ENCODE measurements around the gene RAVER1. TPM values are rescaled to one million over a fixed set of nuclear protein-coding genes. Genes with fewer than 3 reads are reported as not detected.

RAVER1 gene
- total and polyA plus RNA-seq, 4 experiments from 2014 or later, result 6.8 to 56.1 (median 37.2) TPM

GRCh38 chr19:10269333-10270179 is 63.8 kb downstream of the RAVER1 start:
- Histone ChIP-seq H3K4me3 (ENCODE audit: low read length in 2 of 2) (peak overlapping the region; percentile 47 to 82), H3K36me3 (ENCODE audit: insufficient read depth, low read length) (no peaks in the 10 kb centered on the region), H3K4me1 (ENCODE audit: insufficient read depth, low read length) (peaks cover 34% of the 10 kb centered on the region), H3K9me3 (ENCODE audit: control insufficient read depth in 1 of 2, low read length in 2 of 2) (no peaks in the 10 kb centered on the region), H3K27me3 (ENCODE audit: insufficient read depth, low read length) (no peaks in the 10 kb centered on the region), H3K27ac (ENCODE audit: low read depth, low read length) (peak overlapping the region; percentile 88)
- H3K4me3 Mint-ChIP-seq, result peak overlapping the region; percentile 81 to 91 (median 86)
- H3K36me3 Mint-ChIP-seq, result peaks cover 0 to 9% of the 10 kb centered on the region in 2 donors
- ChIA-PET CTCF (ENCODE audit: partially characterized antibody) (interaction anchor here (0.8 to 9.8 kb wide), 25 partner anchors 9 to 167 kb away, joined by 3 to 235 read pairs (median 5); partner anchors contain the start of genes CDC37, ICAM5 and TYK2), POLR2A (ENCODE audit: partially characterized antibody) (interaction anchor here (0.8 to 4.7 kb wide), 17 partner anchors 10 to 163 kb away, joined by 3 to 111 read pairs (median 9); partner anchors contain the start of genes CDC37, DNMT1, ICAM4 and ICAM5)
- no peaks in the 10 kb centered on the region for H3K27me3 Mint-ChIP-seq
- H3K4me1 Mint-ChIP-seq, result peaks cover 9 to 42% (median 24%) of the 10 kb centered on the region in 4 donors
- peak; percentile 81 to 87 (median 85) for DNase-seq
- peak overlapping the region; percentile 91 to 96 (median 95) for H3K27ac Mint-ChIP-seq
- no peaks in the 10 kb centered on the region for H3K9me3 Mint-ChIP-seq
- intact Hi-C loops (cut with micrococcal nuclease), result loop anchor here (1.0 to 2.0 kb wide), 4 partner anchors 19 to 120 kb away; partner anchors contain the start of genes ICAM5 and TYK2

GRCh38 chr19:10268071-10268470 is 65.3 kb downstream of the RAVER1 start:
- no peaks in the 10 kb centered on the region for H3K27me3 Mint-ChIP-seq
- H3K4me1 ChIP-seq (ENCODE audit: insufficient read depth, low read length), result peaks cover 34% of the 10 kb centered on the region
- H3K27ac Mint-ChIP-seq, result peak overlapping the region in 2 of 7 donors; percentile 24 to 73
- ChIA-PET CTCF (ENCODE audit: partially characterized antibody) (interaction anchor here (1.6 to 9.8 kb wide), 6 partner anchors 8 to 167 kb away, joined by 4 to 235 read pairs (median 34); partner anchors contain the start of gene ICAM5), POLR2A (ENCODE audit: partially characterized antibody) (interaction anchor here (4.2 to 4.7 kb wide), 2 partner anchors 9 to 120 kb away, joined by 36 to 73 read pairs; no protein-coding TSS in a partner anchor)
- no peaks in the 10 kb centered on the region for H3K27me3 ChIP-seq (ENCODE audit: insufficient read depth, low read length)
- peaks cover 0 to 5% of the 10 kb centered on the region in 2 donors for H3K36me3 Mint-ChIP-seq
- intact Hi-C loops (cut with micrococcal nuclease), result no loop called here
- no peaks in the 10 kb centered on the region for H3K9me3 Mint-ChIP-seq
- no peaks in the 10 kb centered on the region for H3K9me3 ChIP-seq (ENCODE audit: control insufficient read depth in 1 of 2, low read length in 2 of 2)
- peak overlapping the region in 1 of 8 donors; percentile 52 for H3K4me3 Mint-ChIP-seq
- DNase-seq, result no peak
- H3K4me1 Mint-ChIP-seq, result peaks cover 7 to 36% (median 22%) of the 10 kb centered on the region in 4 donors
- H3K4me3 ChIP-seq (ENCODE audit: low read length in 2 of 2), result no peak overlapping the region
- H3K36me3 ChIP-seq (ENCODE audit: insufficient read depth, low read length), result no peaks in the 10 kb centered on the region
- H3K27ac ChIP-seq (ENCODE audit: low read depth, low read length), result no peak overlapping the region

GRCh38 chr19:10266706-10267105 is 66.6 kb downstream of the RAVER1 start:
- H3K4me3 Mint-ChIP-seq, result no peak overlapping the region
- peaks cover 0 to 4% of the 10 kb centered on the region in 2 donors for H3K36me3 Mint-ChIP-seq
- H3K9me3 Mint-ChIP-seq, result no peaks in the 10 kb centered on the region
- H3K4me1 Mint-ChIP-seq, result peaks cover 2 to 27% (median 14%) of the 10 kb centered on the region in 4 donors
- DNase-seq, result no peak
- intact Hi-C loops (cut with micrococcal nuclease), result no loop called here
- no peaks in the 10 kb centered on the region for H3K27me3 ChIP-seq (ENCODE audit: insufficient read depth, low read length)
- no peaks in the 10 kb centered on the region for H3K36me3 ChIP-seq (ENCODE audit: insufficient read depth, low read length)
- H3K27ac ChIP-seq (ENCODE audit: low read depth, low read length), result no peak overlapping the region
- ChIA-PET CTCF (ENCODE audit: partially characterized antibody) (interaction anchor here (0.6 to 9.8 kb wide), 7 partner anchors 22 to 433 kb away, joined by 3 to 235 read pairs (median 4); partner anchors contain the start of gene ICAM5), POLR2A (ENCODE audit: partially characterized antibody) (no interaction called here)
- H3K27me3 Mint-ChIP-seq, result no peaks in the 10 kb centered on the region
- H3K4me3 ChIP-seq (ENCODE audit: low read length in 2 of 2), result no peak overlapping the region
- peak overlapping the region in 1 of 7 donors; percentile 38 for H3K27ac Mint-ChIP-seq
- H3K9me3 ChIP-seq (ENCODE audit: control insufficient read depth in 1 of 2, low read length in 2 of 2), result no peaks in the 10 kb centered on the region
- peaks cover 22% of the 10 kb centered on the region for H3K4me1 ChIP-seq (ENCODE audit: insufficient read depth, low read length)

Other genes starting within 250 kb of the RAVER1 start
- gene SHFL, start 247.2 kb downstream of the RAVER1 start, total RNA-seq, result 100 to 1,000 TPM; 112 TPM
- 10 to 100 TPM; 25.7 to 58.2 TPM for gene SHFL, start 247.2 kb downstream of the RAVER1 start, polyA plus RNA-seq
- gene ANGPTL6, start 230.9 kb downstream of the RAVER1 start, total RNA-seq, result under 1 TPM; 0.52 to 0.83 TPM
- under 1 TPM; 0.19 to 0.29 TPM for gene ANGPTL6, start 230.9 kb downstream of the RAVER1 start, polyA plus RNA-seq
- 100 to 1,000 TPM in 1 of 2 experiments, 10 to 100 TPM in 1; 92.5 to 102 TPM for gene PPAN, start 227.2 kb downstream of the RAVER1 start, total RNA-seq
- gene PPAN, start 227.2 kb downstream of the RAVER1 start, polyA plus RNA-seq, result 10 to 100 TPM; 14.5 to 51.1 TPM
- gene P2RY11, start 221.8 kb downstream of the RAVER1 start, total RNA-seq, result 10 to 100 TPM; 42.6 to 49.7 TPM
- gene P2RY11, start 221.8 kb downstream of the RAVER1 start, polyA plus RNA-seq, result 1 to 10 TPM in 1 of 2 donors, under 1 TPM in 1; 0.24 to 4.7 TPM
- 100 to 1,000 TPM; 306 to 315 TPM for gene EIF3G, start 213.6 kb downstream of the RAVER1 start, total RNA-seq
- gene EIF3G, start 213.6 kb downstream of the RAVER1 start, polyA plus RNA-seq, result 100 to 1,000 TPM; 226 to 239 TPM
- 100 to 1,000 TPM; 208 to 250 TPM for gene DNMT1, start 138.6 kb downstream of the RAVER1 start, total RNA-seq
- 100 to 1,000 TPM in 1 of 2 donors, 10 to 100 TPM in 1; 53.5 to 166 TPM for gene DNMT1, start 138.6 kb downstream of the RAVER1 start, polyA plus RNA-seq
- 1 to 10 TPM; 9.0 to 9.4 TPM for gene S1PR2, start 102.2 kb downstream of the RAVER1 start, total RNA-seq
- 1 to 10 TPM; 1.4 to 2.3 TPM for gene S1PR2, start 102.2 kb downstream of the RAVER1 start, polyA plus RNA-seq
- 10 to 100 TPM; 42.7 to 44.6 TPM for gene MRPL4, start 81.3 kb downstream of the RAVER1 start, total RNA-seq
- 10 to 100 TPM; 28.9 to 37.1 TPM for gene MRPL4, start 81.3 kb downstream of the RAVER1 start, polyA plus RNA-seq
- 1 to 10 TPM; 7.5 to 8.2 TPM for gene ICAM1, start 62.4 kb downstream of the RAVER1 start, total RNA-seq
- gene ICAM1, start 62.4 kb downstream of the RAVER1 start, polyA plus RNA-seq, result 1 to 10 TPM; 2.5 to 8.1 TPM
- gene ICAM4, start 46.6 kb downstream of the RAVER1 start, total RNA-seq, result 1 to 10 TPM in 1 of 2 experiments, under 1 TPM in 1; 0.70 to 1.3 TPM
- gene ICAM4, start 46.6 kb downstream of the RAVER1 start, polyA plus RNA-seq, result 1 to 10 TPM in 1 of 2 donors, not detected in 1; 1.5 TPM
- under 1 TPM in 1 of 2 experiments, not detected in 1; 0.36 TPM for gene ICAM5, start 43.6 kb downstream of the RAVER1 start, total RNA-seq
- under 1 TPM in 1 of 2 donors, not detected in 1; 0.20 TPM for gene ICAM5, start 43.6 kb downstream of the RAVER1 start, polyA plus RNA-seq
- gene ZGLP1, start 23.7 kb downstream of the RAVER1 start, total RNA-seq, result 1 to 10 TPM; 7.1 to 7.7 TPM
- under 1 TPM in 1 of 2 donors, not detected in 1; 0.32 TPM for gene ZGLP1, start 23.7 kb downstream of the RAVER1 start, polyA plus RNA-seq
- 10 to 100 TPM; 10.7 to 11.3 TPM for gene FDX2, start 17.5 kb downstream of the RAVER1 start, total RNA-seq
- 10 to 100 TPM; 10.6 to 13.6 TPM for gene FDX2, start 17.5 kb downstream of the RAVER1 start, polyA plus RNA-seq
- gene ICAM3, start 6.1 kb upstream of the RAVER1 start, total RNA-seq, result 100 to 1,000 TPM; 191 to 193 TPM
- gene ICAM3, start 6.1 kb upstream of the RAVER1 start, polyA plus RNA-seq, result 100 to 1,000 TPM; 240 to 287 TPM
- gene TYK2, start 47.0 kb upstream of the RAVER1 start, total RNA-seq, result 100 to 1,000 TPM; 297 to 314 TPM
- gene TYK2, start 47.0 kb upstream of the RAVER1 start, polyA plus RNA-seq, result 10 to 100 TPM; 33.3 to 77.2 TPM
- 100 to 1,000 TPM; 180 to 185 TPM for gene CDC37, start 70.0 kb upstream of the RAVER1 start, total RNA-seq
- 10 to 100 TPM; 51.8 to 87.1 TPM for gene CDC37, start 70.0 kb upstream of the RAVER1 start, polyA plus RNA-seq
- 1 to 10 TPM; 2.5 to 3.3 TPM for gene PDE4A, start 87.0 kb upstream of the RAVER1 start, total RNA-seq
- 1 to 10 TPM in 1 of 2 donors, under 1 TPM in 1; 0.81 to 5.6 TPM for gene PDE4A, start 87.0 kb upstream of the RAVER1 start, polyA plus RNA-seq
- gene KEAP1, start 169.8 kb upstream of the RAVER1 start, total RNA-seq, result 10 to 100 TPM; 49.2 to 60.1 TPM
- 10 to 100 TPM; 35.7 to 55.0 TPM for gene KEAP1, start 169.8 kb upstream of the RAVER1 start, polyA plus RNA-seq
- 1 to 10 TPM; 1.6 to 1.9 TPM for gene S1PR5, start 183.9 kb upstream of the RAVER1 start, total RNA-seq
- gene S1PR5, start 183.9 kb upstream of the RAVER1 start, polyA plus RNA-seq, result 1 to 10 TPM; 1.3 to 3.1 TPM
- gene ATG4D, start 210.4 kb upstream of the RAVER1 start, total RNA-seq, result 10 to 100 TPM; 51.5 to 58.6 TPM
- gene ATG4D, start 210.4 kb upstream of the RAVER1 start, polyA plus RNA-seq, result 10 to 100 TPM in 1 of 2 donors, 1 to 10 TPM in 1; 9.3 to 22.1 TPM
- 10 to 100 TPM; 72.7 to 73.0 TPM for gene KRI1, start 232.5 kb upstream of the RAVER1 start, total RNA-seq
- 10 to 100 TPM in 1 of 2 donors, 1 to 10 TPM in 1; 3.2 to 36.3 TPM for gene KRI1, start 232.5 kb upstream of the RAVER1 start, polyA plus RNA-seq
- gene CDKN2D, start 235.4 kb upstream of the RAVER1 start, total RNA-seq, result 10 to 100 TPM; 25.6 to 29.2 TPM
- 100 to 1,000 TPM; 130 to 159 TPM for gene CDKN2D, start 235.4 kb upstream of the RAVER1 start, polyA plus RNA-seq